Raji (cell line): ENCODE results near the gene TMEM242.

Experiments
- POLR2A ChIP-seq: IDR thresholded peaks from 2 replicates; pipeline ENCODE4 v1.6.1; 2011; ENCODE audit warnings: low read depth, low read length, control low read depth; ENCODE audit not compliant: insufficient read depth

The TMEM242 gene

GRCh38 chr6:157330831-157331230, 7.5 kb upstream of the TMEM242 start:
- TF ChIP-seq POLR2A, result no peak

GRCh38 chr6:157329829-157330228, 6.5 kb upstream of the TMEM242 start:
- TF ChIP-seq POLR2A, result no peak

GRCh38 chr6:157328108-157328692, 4.9 kb upstream of the TMEM242 start:
- no peak for TF ChIP-seq POLR2A

DNA sequence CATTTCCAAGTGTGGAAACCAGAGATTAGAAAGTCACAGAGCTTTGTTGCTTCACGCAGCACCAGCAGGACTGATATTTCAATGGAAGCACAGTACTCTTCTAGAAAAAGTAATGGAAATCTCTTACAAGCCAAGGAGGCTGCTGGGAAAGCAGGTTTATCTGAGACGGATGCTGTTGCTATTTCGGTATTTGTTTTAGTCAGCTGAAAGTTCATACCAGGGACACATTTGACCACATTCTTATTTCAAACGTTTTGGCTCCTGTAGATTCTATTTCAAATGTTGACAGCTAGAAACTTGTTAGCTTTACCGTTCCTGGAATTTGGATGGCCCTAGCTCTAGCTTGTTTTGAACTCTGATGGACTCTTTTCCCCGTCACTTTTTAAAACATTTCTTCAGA, 3.7 kb upstream of the TMEM242 start:
- TF ChIP-seq POLR2A, result no peak

- TF ChIP-seq POLR2A, result no peak
Measured at GRCh38 chr6:157325069-157325805, 1.9 kb upstream of the TMEM242 start.

- TF ChIP-seq POLR2A, result no peak
Measured at GRCh38 chr6:157323966-157324300, 614 bp upstream of the TMEM242 start.

DNA sequence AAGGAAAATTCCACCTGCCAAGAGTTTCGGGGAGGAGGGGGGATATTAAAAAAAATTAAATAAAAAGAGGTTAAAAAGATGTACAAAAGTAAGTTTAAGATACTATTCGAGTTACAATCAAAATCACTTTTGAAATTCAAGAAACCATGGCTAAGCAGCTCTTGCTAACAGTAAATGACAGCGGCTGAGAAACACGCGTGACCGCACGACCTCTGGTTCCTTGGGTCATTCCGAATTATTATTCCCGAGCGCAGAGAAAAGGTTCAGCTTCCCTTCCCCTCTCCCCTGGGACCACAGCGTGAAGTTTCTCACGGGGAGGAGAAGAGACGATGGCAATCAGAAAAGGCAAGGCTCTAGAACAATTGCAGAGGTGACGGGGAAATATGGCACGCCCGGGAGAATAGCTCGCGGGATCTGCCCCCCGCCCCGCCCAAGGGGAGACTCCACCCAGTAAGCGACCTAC, 496 bp downstream of the TMEM242 start:
- no peak for TF ChIP-seq POLR2A

DNA sequence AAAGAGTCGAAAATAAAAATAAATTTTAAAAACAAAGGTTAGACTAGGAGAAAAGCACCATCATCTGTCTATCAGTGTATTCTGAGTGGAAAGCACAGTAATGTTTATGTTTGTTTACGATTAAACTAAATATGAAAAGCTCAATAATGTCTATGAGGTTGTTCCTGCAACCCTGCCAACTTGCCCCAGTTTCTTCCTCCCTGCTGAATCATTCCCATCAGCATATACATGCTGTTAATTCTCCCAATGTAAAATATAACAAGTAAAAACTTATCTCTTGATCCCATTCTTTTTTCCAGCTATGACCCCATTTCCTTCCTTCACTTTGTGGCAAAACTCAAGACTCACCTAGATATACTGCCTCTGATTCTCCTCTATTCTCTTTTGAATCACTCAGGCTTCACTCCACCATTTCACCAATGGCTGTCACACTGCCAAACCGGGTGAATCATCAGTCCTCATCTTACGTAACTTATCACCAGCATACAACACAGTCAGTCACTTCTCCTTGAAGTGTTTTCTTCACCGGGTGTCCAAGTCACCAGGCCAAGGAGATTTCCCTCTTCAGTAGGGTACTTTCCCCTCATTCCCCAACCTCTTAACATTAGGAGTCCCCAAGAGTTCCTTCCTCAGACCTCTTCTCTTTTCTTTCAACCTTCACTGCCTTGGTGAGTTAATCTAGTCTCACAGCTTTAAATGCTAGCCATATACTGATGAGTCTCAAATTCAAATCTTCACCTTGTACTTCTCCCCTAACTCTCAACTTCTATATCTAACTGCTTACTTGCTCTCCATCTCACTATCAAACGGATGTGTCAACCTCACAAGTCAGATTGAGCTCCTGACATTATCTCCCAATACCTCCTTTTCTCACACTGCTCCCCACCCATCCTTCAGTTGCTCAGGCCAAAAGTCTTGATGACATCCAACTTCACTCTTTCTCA, 6.2 kb downstream of the TMEM242 start:
- no peak for TF ChIP-seq POLR2A

- TF ChIP-seq POLR2A, result no peak
Measured at GRCh38 chr6:157314705-157315321, 8.5 kb downstream of the TMEM242 start.

- no peak for TF ChIP-seq POLR2A
Measured at GRCh38 chr6:157313531-157314467, 9.5 kb downstream of the TMEM242 start.

DNA sequence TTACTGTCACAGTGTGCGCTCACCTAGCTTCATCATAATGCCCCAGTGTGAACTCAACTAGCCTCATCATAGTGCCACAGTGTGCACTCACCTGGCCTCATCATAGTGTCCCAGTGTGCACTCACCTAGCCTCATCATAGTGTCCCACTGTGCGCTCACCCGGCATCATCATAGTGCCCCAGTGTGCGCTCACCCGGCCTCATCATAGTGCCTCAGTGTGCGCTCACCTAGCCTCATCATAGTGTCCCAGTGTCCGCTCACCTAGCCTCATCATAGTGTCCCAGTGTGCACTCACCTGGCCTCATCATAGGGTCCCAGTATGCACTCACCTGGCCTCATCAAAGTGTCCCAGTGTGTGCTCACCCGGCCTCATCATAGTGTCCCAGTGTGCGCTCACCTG, 10.6 kb downstream of the TMEM242 start:
- TF ChIP-seq POLR2A, result no peak

DNA sequence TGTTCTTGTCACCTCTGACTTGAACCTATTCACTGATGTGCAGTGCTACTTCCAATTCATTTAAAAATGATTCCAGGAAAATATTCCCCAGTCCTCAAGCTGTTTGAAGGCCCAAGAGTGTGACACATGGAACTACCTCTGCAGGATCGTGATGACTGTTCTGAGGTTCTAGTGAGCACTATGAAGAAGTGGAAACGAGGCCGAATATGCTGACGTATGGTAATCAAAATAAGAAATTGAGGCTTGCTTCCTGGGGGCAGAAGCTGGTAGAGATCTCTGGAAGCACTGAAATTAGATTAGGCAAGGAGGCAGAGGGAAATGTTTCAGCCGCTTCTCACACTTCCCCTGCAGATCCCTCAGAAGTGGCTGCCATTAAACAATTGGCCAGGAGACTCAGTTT, 15.7 kb downstream of the TMEM242 start:
- no peak for TF ChIP-seq POLR2A

DNA sequence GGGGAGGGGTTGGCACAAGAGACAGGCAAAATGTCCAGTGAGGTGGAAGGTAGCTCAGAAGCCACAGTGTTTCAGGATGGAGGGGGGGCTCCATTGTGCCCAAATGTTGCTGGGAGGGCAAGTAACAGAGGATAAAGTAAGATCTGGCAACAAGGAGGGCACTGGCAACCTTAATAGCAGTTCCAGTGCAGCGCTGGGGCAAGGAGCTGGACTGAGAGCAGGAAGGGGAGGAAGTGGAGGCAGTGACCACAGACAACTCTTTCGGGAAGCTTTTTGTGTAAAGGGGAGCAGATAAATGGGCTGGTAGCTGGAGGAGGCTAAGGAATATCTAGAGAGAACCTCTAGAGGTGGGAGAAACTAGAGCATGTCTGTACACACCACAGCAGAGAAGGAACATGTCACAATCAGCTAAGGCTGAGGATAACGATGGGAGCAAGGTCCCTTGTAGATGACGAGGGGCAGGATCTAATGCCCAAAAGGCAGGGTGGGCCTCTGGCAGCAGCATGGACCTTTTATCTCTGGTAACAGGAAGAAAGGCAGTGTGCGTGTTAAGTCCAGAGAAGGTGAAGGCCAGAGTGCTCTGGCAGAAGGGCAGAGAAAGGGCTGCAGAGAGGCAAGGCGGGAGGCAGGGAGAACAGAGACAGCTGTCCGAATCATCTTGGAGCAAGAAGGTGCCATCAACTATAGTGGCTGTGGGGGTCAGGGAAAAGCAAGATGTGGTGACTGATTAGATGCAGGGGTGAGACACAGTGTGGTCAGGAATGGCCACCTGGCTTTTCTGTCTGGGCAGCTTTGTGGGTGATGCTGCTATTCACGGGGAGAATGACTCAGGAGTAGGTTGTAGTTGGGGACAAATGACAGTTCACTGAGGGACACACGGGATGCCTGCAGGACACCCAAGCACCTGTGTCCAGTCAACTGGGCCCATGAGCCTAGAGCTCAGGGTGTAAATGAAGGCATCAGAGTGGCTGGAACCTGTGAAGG, 17.4 kb downstream of the TMEM242 start:
- TF ChIP-seq POLR2A, result no peak
